Activated CD8-positive, alpha-beta memory T cell treated with anti-CD3 and anti-CD28 coated beads, Interleukin-2, amount 10 ng/mL, durations not matched to agents 7 days and 5 days (primary cell): ENCODE data around the gene KLHDC4. TPM values are rescaled to one million over a fixed set of nuclear protein-coding genes. Genes with fewer than 3 reads are reported as not detected.
"Not testable (repeated sequence)": the region's sequence is repeated elsewhere in the genome, so short reads cannot be mapped to it uniquely, and the experiment has no call there.

Experiments
- ATAC-seq: fragments of 150-1000 bp; cut with Tn5 transposase; one replicate; pipeline ENCODE4 v1.10.0; 2021; ENCODE audit warnings: moderate library complexity
- CTCF ChIA-PET: fragments of 350-600 bp; sonication (Branson Sonifier 250); formaldehyde crosslinking; loops from one replicate; lab custom pipeline; 2021; ENCODE audit warnings: antibody characterized with exemption; lab: Charles Lee
- DNase-seq: peaks from one replicate; pipeline ENCODE4 v3.0.0-alpha.2; 2020
- H3K27ac Mint-ChIP-seq: one replicate; pipeline ENCODE4 v1.8.0; 2021; ENCODE audit warnings: mild to moderate bottlenecking, mixed read lengths
- H3K27me3 Mint-ChIP-seq: one replicate; pipeline ENCODE4 v1.8.0; 2021; ENCODE audit warnings: mixed read lengths
- H3K36me3 Mint-ChIP-seq: one replicate; pipeline ENCODE4 v1.8.0; 2021; ENCODE audit warnings: mild to moderate bottlenecking, mixed read lengths
- H3K4me1 Mint-ChIP-seq: one replicate; pipeline ENCODE4 v1.8.0; 2021; ENCODE audit warnings: mixed read lengths
- H3K4me3 Mint-ChIP-seq: one replicate; pipeline ENCODE4 v1.8.0; 2021; ENCODE audit warnings: mild to moderate bottlenecking, moderate library complexity, mixed read lengths
- H3K9me3 Mint-ChIP-seq: one replicate; pipeline ENCODE4 v1.8.0; 2022; ENCODE audit warnings: low read depth, mixed read lengths
- total RNA-seq, 2 experiments: library from RNA; stranded (reverse); gene quantifications; one replicate each; pipeline ENCODE4 v1.2.3, GENCODE V29; 2021

Gene KLHDC4
- total RNA-seq, 2 experiments from 2014 or later, result 86.0 to 114 TPM

DNA sequence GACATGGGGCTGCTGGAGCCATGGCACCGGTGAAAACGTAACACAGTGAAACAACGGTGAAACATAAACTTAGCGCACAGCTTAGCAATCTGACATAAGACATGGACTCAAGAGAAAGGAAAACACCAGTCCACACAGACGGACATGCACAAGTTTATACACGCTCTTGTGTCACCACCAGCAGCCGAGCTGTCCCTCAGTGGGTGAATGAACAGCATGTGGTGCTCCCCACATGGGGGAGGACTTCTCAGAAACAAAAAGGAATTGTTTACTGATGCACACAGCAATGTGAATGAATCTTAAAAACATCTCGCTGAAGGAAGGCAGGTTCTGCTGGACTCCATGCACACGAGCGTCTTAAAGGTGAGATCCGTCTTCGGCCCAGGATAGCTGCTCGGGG, 34.2 kb downstream of the KLHDC4 start:
- Mint-ChIP-seq H3K27me3 (no peaks in the 10 kb centered on the region), H3K4me3 (no peak overlapping the region)
- CTCF ChIA-PET, result no interaction called here

DNA sequence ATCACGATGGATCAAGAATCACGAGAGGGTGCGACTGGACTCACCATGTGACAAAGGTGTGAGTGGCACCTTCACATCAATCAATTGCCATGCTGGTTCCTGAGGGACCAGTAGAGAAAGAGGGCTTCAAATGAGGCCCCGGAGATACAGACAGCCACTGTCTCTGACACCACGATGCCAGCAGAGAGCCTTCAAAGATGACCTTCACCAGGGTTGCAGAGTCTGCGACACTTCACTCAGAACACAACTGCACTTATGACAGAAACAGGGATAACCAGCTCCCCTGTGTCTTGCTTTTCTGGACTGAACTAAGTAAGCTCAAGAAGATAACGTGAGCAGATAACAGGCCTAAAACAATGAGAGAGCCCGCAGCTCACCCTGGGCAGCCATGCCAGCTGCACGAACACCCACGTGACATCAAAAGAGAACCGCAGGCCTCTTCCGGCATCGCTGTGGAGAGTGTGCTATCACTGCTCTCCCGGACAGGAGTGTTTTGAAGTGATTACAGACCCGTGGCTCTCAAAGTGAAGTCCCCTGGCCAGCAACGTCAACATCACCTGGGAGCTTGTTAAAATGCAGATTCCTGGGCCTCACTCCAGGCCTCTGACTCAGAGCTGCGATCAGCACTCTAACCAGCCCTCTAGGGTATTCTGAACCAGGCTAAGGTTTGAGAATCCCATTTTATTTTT, 36.4 kb downstream of the KLHDC4 start:
- Mint-ChIP-seq H3K9me3 (no peaks in the 10 kb centered on the region), H3K27me3 (no peaks in the 10 kb centered on the region), H3K4me1 (peaks cover 29% of the 10 kb centered on the region), H3K27ac (no peak overlapping the region), H3K4me3 (no peak overlapping the region), H3K36me3 (peaks cover 29% of the 10 kb centered on the region)
- CTCF ChIA-PET, result no interaction called here
- DNase-seq (no peak), ATAC-seq (no peak)

More for the DNA sequence above, 34.2 kb downstream of the KLHDC4 start:
- H3K27ac Mint-ChIP-seq, result no peak overlapping the region
- DNase-seq (no peak), ATAC-seq (no peak)
- no peaks in the 10 kb centered on the region for H3K9me3 Mint-ChIP-seq
- peaks cover 27% of the 10 kb centered on the region for H3K4me1 Mint-ChIP-seq
- peaks cover 27% of the 10 kb centered on the region for H3K36me3 Mint-ChIP-seq

GRCh38 chr16:87728026-87728425, 37.8 kb downstream of the KLHDC4 start:
- Mint-ChIP-seq H3K4me3 (no peak overlapping the region), H3K36me3 (peaks cover 35% of the 10 kb centered on the region), H3K27ac (no peak overlapping the region), H3K27me3 (no peaks in the 10 kb centered on the region), H3K4me1 (peaks cover 21% of the 10 kb centered on the region), H3K9me3 (no peaks in the 10 kb centered on the region)
- ATAC-seq, result no peak
- no peak for DNase-seq
- CTCF ChIA-PET, result no interaction called here

DNA sequence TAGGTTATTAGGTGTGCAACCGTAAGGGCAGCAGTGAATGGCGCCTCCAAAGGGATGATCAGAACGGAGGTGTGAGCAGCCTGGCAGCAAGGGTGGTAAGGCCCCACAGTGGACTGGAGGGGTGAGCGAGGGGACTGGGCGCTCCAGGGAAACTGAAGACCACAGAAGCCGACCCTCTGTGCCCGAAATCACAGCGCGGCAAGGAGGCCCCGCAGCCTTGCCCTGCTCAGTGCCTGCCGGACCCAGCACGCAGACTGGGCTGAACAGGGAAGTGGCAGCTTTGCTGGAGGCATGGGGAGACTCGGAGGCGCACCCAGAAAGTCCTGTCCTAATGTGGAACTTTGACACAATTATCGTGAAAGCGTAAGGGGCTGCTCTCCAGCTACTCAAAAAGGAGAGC, 38.4 kb downstream of the KLHDC4 start:
- Mint-ChIP-seq H3K9me3 (no peaks in the 10 kb centered on the region), H3K4me3 (no peak overlapping the region), H3K27ac (no peak overlapping the region), H3K36me3 (peaks cover 37% of the 10 kb centered on the region), H3K27me3 (no peaks in the 10 kb centered on the region), H3K4me1 (peaks cover 20% of the 10 kb centered on the region)
- CTCF ChIA-PET, result no interaction called here
- DNase-seq (no peak), ATAC-seq (no peak)

DNA sequence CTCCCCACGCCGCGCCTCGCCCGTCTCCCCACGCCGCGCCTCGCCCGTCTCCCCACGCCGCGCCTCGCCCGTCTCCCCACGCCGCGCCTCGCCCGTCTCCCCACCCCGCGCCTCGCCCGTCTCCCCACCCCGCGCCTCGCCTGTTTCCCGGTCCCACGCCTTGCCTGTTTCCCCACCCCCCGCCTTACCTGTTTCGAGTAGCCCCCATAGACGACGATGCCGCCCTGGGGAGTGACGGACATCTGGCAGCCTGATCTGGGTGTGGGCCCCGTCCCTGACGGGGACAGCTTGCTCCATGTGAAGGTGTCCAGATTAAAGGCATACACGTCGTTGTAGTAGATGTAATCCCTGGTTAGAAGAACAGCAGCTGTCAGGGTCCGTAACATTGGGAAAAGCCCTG, 39.2 kb downstream of the KLHDC4 start:
- H3K27ac Mint-ChIP-seq, CTCF ChIA-PET, H3K27me3 Mint-ChIP-seq, DNase-seq, H3K4me3 Mint-ChIP-seq, ATAC-seq, H3K9me3 Mint-ChIP-seq: not testable (repeated sequence)
- H3K36me3 Mint-ChIP-seq, result peaks cover 42% of the 10 kb centered on the region
- H3K4me1 Mint-ChIP-seq, result peaks cover 17% of the 10 kb centered on the region

DNA sequence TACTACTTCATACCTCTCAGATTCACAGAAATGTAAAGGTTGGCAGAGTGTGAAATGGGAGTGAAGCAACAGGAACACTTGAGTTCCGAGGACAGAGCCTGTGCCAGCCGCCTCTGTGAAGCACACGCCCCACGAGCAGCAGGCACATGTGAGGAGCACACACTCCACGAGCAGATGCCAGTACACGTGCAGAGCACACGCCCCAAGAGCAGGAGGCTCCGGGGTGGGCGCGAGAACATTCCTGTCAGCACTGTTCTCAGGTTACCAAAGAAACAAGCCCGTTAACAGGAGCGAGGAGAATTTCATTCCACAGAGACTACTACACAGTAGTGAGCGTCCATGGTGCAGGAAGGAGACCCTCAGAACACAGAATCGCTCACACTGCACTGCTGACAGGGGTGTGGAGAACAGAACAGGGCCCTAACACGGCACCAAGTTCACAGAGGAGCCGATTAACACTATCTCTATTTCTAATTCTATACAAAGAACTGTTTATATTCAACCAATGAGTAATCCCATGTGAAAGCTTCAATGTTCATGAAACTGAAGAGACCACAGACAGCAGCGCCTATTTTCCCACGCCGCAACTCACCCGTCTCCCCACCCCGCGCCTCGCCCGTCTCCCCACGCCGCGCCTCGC, 40.1 kb downstream of the KLHDC4 start:
- H3K27ac Mint-ChIP-seq, result peak overlapping the region; percentile 3
- peaks cover 38% of the 10 kb centered on the region for H3K36me3 Mint-ChIP-seq
- H3K4me1 Mint-ChIP-seq, result peaks cover 11% of the 10 kb centered on the region
- H3K27me3 Mint-ChIP-seq, result no peaks in the 10 kb centered on the region
- CTCF ChIA-PET, result no interaction called here
- no peaks in the 10 kb centered on the region for H3K9me3 Mint-ChIP-seq
- ATAC-seq (no peak), DNase-seq (no peak)
- no peak overlapping the region for H3K4me3 Mint-ChIP-seq

- ATAC-seq (peak; percentile 23), DNase-seq (no peak)
- CTCF ChIA-PET, result interaction anchor here (0.9 kb wide), 1 partner anchor 10 kb away, joined by 3 read pairs; no protein-coding TSS in a partner anchor
- Mint-ChIP-seq H3K36me3 (peaks cover 37% of the 10 kb centered on the region), H3K27ac (no peak overlapping the region), H3K27me3 (no peaks in the 10 kb centered on the region), H3K4me3 (no peak overlapping the region), H3K4me1 (peaks cover 11% of the 10 kb centered on the region), H3K9me3 (no peaks in the 10 kb centered on the region)
Observed at GRCh38 chr16:87724490-87725291, 41.1 kb downstream of the KLHDC4 start.

GRCh38 chr16:87723226-87723623, 42.6 kb downstream of the KLHDC4 start:
- H3K4me3 Mint-ChIP-seq, result no peak overlapping the region
- H3K4me1 Mint-ChIP-seq, result peaks cover 11% of the 10 kb centered on the region
- H3K27ac Mint-ChIP-seq, result no peak overlapping the region
- no peaks in the 10 kb centered on the region for H3K9me3 Mint-ChIP-seq
- peaks cover 38% of the 10 kb centered on the region for H3K36me3 Mint-ChIP-seq
- H3K27me3 Mint-ChIP-seq, result no peaks in the 10 kb centered on the region
- CTCF ChIA-PET, result interaction anchor here (1.7 kb wide), 1 partner anchor 9 kb away, joined by 4 read pairs; no protein-coding TSS in a partner anchor
- ATAC-seq (no peak), DNase-seq (no peak)

DNA sequence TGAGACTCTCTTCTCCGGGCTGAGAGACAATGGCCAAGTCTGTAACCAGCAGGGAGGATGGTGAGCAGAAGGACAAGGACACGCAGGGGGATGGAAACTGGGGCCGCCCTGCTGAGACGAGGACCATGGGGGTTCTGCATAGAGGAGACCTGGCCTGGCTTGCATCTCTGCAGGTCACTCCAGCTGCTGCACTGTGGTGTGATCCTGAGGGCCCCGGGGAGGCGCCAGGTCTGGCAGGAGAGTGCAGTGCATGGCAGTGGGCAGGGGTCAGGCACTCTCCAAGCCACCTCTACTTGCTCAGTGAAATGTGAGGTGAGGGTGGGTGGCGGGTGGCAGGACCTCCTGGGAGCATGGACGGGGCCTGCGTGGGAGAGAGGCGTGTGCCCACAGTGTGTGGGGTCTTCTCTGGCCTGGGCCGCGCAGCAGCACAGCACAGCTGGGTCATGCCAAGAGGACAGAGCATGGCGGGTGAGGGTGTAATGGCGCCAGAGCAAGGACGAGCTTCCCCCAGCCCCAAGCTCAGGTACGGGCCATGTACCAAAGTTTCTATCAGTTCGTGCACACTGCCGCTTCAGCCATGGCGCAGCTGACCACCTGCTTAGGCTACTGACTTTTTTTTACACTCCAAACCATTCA, 43.1 kb downstream of the KLHDC4 start:
- Mint-ChIP-seq H3K4me1 (peaks cover 11% of the 10 kb centered on the region), H3K27me3 (no peaks in the 10 kb centered on the region), H3K36me3 (peaks cover 40% of the 10 kb centered on the region), H3K27ac (no peak overlapping the region), H3K9me3 (no peaks in the 10 kb centered on the region), H3K4me3 (no peak overlapping the region)
- no peak for ATAC-seq
- no peak for DNase-seq
- CTCF ChIA-PET, result interaction anchor here (1.7 kb wide), 1 partner anchor 8 kb away, joined by 4 read pairs; no protein-coding TSS in a partner anchor

DNA sequence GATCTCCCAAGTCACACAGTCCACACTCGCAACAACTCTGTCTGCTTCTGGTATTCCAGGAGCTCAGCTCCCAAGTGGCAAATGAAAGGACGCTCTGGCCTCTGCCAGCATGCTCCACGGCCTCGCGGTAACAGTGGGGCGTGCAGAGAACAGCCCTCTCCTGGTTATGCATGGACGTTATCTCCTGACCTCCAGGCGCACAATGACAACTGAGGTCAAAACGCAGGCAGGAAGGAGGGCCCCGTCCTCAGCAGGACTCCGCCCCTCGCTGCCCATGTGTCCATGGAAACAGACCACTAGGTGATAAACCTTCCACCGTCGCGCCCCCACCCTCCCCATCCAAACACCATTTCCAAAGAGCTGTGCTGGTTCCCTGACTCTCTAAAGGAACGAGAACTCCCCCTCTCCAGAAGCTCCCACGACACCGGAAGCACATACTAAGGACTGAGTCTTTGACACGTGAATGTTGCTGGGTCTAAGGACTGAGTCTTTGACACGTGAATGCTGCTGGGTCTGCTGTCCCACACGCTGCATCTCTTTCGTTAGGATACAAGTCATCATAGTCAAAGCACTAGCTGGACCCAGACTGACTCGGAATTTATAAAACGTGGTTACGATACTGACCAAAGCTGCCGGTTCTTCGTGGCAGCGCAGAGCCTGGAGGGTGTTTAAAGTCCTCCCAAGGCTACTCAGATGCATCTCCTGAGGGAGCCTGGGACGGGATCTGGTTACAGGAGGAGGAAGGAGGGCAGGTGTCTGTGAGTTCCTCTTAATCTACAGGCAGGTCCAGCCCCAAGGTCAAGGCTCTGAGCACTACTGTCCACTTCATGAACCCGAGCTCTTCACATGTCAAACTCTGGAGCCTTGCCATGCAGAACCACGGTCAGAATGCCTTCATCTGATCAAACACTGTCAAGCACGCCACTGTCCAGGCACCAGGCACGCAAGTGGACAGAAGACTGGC, 43.9 kb downstream of the KLHDC4 start:
- Mint-ChIP-seq H3K9me3 (no peaks in the 10 kb centered on the region), H3K27ac (no peak overlapping the region), H3K27me3 (no peaks in the 10 kb centered on the region), H3K4me3 (no peak overlapping the region), H3K4me1 (peaks cover 11% of the 10 kb centered on the region), H3K36me3 (peaks cover 37% of the 10 kb centered on the region)
- DNase-seq (no peak), ATAC-seq (no peak)
- CTCF ChIA-PET, result no interaction called here

- H3K36me3 Mint-ChIP-seq, result peaks cover 35% of the 10 kb centered on the region
- ATAC-seq (no peak), DNase-seq (no peak)
- no peak overlapping the region for H3K27ac Mint-ChIP-seq
- CTCF ChIA-PET, result no interaction called here
- no peak overlapping the region for H3K4me3 Mint-ChIP-seq
- H3K9me3 Mint-ChIP-seq, result no peaks in the 10 kb centered on the region
- peaks cover 11% of the 10 kb centered on the region for H3K4me1 Mint-ChIP-seq
- H3K27me3 Mint-ChIP-seq, result no peaks in the 10 kb centered on the region
Observed at GRCh38 chr16:87720446-87720845, 45.3 kb downstream of the KLHDC4 start.

- H3K4me3 Mint-ChIP-seq, H3K9me3 Mint-ChIP-seq, DNase-seq, H3K27me3 Mint-ChIP-seq, CTCF ChIA-PET, H3K27ac Mint-ChIP-seq, ATAC-seq: not testable (repeated sequence)
- H3K36me3 Mint-ChIP-seq, result peaks cover 35% of the 10 kb centered on the region
- H3K4me1 Mint-ChIP-seq, result peaks cover 10% of the 10 kb centered on the region
Observed at GRCh38 chr16:87718831-87719230, 47.0 kb downstream of the KLHDC4 start.
